GM12874 (cell line): ENCODE data around the gene POLR2B.

Source experiments
- TF ChIP-seq, protein P1 (sequence below): IDR thresholded peaks from 2 replicates; pipeline ENCODE4 v1.5.1; 2011; ENCODE audit warnings: low read depth, mild to moderate bottlenecking, control low read depth, low read length, moderate library complexity; ENCODE audit not compliant: insufficient read depth

The POLR2B gene

DNA sequence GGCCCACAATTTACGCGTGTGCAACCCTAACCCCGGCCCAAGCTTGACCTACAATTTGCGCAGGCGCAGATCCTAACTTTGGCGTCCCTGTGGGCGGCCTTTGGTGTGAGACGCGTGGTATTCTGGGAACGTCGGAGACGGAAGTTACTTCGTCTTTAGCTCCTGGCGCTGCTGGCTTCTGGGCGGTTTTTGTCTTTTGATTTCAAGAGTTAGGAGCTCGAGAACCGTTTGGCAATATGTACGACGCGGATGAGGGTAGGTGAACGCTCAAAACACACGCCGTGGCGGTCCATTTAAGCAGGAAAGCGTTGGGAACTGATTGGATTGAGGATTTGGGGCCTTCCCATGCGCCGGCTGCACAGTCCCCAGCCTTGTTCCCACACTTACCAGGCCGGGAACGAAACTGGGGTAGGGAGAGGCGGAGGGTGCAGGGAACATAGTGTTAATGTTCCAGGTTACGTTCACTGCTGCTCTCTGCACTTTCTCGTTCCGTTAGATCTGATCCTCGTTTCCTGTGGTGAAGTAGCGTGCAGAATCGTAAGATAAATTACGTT lies at the start of gene POLR2B:
TSS of gene POLR2B (plus strand) at position 147 of the 554 bp plus-strand sequence. CDS start at position 237, 90 bp downstream.
- TF ChIP-seq, protein P1, sequence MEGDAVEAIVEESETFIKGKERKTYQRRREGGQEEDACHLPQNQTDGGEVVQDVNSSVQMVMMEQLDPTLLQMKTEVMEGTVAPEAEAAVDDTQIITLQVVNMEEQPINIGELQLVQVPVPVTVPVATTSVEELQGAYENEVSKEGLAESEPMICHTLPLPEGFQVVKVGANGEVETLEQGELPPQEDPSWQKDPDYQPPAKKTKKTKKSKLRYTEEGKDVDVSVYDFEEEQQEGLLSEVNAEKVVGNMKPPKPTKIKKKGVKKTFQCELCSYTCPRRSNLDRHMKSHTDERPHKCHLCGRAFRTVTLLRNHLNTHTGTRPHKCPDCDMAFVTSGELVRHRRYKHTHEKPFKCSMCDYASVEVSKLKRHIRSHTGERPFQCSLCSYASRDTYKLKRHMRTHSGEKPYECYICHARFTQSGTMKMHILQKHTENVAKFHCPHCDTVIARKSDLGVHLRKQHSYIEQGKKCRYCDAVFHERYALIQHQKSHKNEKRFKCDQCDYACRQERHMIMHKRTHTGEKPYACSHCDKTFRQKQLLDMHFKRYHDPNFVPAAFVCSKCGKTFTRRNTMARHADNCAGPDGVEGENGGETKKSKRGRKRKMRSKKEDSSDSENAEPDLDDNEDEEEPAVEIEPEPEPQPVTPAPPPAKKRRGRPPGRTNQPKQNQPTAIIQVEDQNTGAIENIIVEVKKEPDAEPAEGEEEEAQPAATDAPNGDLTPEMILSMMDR, result no peak

DNA sequence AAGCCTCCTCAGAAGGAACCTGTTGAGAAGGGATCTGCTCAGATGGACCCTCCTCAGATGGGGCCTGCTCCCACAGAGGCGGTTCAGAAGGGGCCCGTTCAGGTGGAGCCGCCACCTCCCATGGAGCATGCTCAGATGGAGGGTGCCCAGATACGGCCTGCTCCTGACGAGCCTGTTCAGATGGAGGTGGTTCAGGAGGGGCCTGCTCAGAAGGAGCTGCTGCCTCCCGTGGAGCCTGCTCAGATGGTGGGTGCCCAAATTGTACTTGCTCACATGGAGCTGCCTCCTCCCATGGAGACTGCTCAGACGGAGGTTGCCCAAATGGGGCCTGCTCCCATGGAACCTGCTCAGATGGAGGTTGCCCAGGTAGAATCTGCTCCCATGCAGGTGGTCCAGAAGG lies 48.1 kb upstream of the POLR2B start:
- TF ChIP-seq, protein P1, result no peak

DNA sequence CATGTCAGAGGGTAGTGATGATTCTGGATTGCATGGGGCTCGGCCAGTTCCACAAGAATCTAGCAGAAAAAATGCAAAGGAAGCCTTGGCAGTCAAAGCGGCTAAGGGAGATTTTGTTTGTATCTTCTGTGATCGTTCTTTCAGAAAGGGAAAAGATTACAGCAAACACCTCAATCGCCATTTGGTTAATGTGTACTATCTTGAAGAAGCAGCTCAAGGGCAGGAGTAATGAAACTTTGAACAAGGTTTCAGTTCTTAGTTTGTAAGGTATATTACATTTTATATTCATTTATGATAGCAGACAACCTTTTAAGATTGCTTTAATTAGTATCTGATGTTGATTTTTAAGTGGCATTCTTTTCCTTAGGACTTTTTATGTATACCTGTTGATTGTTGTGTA lies 46.8 kb upstream of the POLR2B start:
- TF ChIP-seq, protein P1, result no peak

DNA sequence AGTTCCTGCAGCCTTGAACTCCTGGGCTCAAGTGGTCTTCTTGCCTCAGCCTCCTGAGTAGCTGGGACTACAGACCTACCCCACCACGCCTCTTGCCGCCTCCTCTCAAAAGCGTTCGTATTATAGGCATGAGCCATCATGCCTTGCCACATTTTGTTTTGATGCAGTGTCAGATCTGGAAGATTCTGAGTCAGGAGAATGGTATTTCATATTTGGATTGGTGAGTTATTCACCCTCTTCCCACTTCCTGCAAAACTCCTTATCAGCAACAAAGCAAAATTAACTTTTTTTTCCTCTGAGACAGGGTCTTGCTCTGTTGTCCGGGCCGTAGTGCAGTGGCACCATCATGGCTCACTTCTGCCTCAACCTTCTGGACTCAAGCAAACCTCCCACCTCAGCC lies 41.4 kb upstream of the POLR2B start:
- TF ChIP-seq, protein P1, result no peak

DNA sequence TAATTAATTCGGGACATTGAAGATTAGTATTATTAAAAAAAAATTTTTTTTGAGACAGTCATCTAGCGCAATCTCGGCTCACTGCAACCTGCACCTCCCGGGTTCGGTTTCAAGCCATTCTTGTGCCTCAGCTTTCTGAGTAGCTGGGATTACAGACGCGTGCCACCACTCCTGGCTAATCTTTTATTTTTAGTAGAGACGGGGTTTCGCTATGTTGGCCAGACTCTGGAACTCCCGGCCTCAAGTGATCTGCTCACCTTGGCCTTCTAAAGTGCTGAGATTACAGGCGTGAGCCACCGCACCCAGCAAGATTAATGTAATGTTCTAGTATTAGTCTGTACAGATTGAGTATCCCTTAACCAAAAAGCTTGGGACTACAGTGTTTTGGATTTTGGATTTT lies 38.3 kb upstream of the POLR2B start:
- TF ChIP-seq, protein P1, result no peak

DNA sequence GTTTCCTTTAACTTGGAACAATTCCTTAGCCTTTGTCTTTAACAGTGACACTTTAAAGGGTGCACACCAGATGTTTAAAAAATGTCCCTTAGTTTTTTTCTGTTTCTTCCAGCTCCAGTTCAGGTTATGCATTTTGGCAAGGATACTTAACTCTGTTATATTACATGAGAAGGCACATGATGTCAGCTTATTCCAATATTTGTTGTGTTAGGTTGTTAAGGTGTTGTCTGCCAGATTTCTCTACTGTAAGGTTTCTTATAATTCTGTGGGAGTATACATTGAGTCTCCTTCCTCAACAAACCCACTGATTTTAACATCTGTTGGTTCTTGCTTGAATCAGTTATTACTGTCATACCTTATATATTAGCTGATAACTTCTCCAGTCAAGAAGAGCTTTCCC lies 37.7 kb upstream of the POLR2B start:
- TF ChIP-seq, protein P1, result no peak

DNA sequence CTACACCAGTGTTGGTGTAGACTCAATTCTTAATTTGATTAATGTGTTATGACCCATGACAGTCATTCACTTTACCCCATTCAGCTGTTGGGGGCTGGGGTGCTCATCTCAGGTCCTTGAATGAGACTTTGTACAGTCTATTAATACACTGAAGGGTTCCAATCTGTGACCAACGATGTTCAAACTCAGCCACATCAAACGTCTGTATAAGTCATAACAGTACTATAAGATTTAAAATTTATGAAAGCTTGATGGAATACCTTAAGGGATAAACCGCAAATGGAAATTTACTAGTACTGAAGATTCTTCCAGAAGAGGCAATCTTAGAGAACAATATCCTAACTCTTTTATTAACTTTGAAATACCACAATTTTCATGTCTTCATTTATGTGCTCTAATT lies 37.3 kb upstream of the POLR2B start:
- TF ChIP-seq, protein P1, result no peak
